Liver (tissue), 9 donors: ENCODE results near the gene NKD2. TPM values are rescaled to one million over a fixed set of nuclear protein-coding genes. Genes with fewer than 3 reads are reported as not detected.

ENCODE experiments used
- DNase-seq: peaks from one replicate; pipeline ENCODE4 v3.0.0-alpha.2; 2017; ENCODE audit warnings: low spot score
- H3K27ac ChIP-seq, 2 donors: one replicate each; pipeline ENCODE4 v1.7.0; 2013; ENCODE audit warnings: inconsistent platforms in 2 of 2, low read length in 2 of 2, control low read depth in 1 of 2, low read depth in 1 of 2, mild to moderate bottlenecking in 1 of 2
- H3K27me3 ChIP-seq, 4 donors: one replicate each; pipeline versions ENCODE4 v1.6.1 to v1.7.0; 2013; ENCODE audit warnings: low read length in 3 of 4, inconsistent platforms in 1 of 4, mild to moderate bottlenecking in 1 of 4, moderate library complexity in 1 of 4; ENCODE audit not compliant: control insufficient read depth in 4 of 4, insufficient read depth in 4 of 4
- H3K36me3 ChIP-seq, 4 donors: one replicate each; pipeline versions ENCODE4 v1.6.1 to v1.7.0; 2013; ENCODE audit warnings: low read length in 3 of 4, mild to moderate bottlenecking in 3 of 4, low read depth in 1 of 4, moderate library complexity in 1 of 4; ENCODE audit not compliant: control insufficient read depth in 4 of 4, insufficient read depth in 3 of 4
- H3K4me1 ChIP-seq, 4 donors: one replicate each; pipeline versions ENCODE4 v1.6.1 to v1.7.0; 2013; ENCODE audit warnings: low read length in 3 of 4, mild to moderate bottlenecking in 3 of 4, moderate library complexity in 1 of 4; ENCODE audit not compliant: control insufficient read depth in 4 of 4, insufficient read depth in 4 of 4
- H3K4me3 ChIP-seq, 3 donors: one replicate each; pipeline versions ENCODE4 v1.6.1 to v1.7.0; 2013; ENCODE audit warnings: low read length in 3 of 3, control low read depth in 1 of 3, low read depth in 1 of 3, mild to moderate bottlenecking in 1 of 3
- H3K9ac ChIP-seq, 2 donors: one replicate each; pipeline ENCODE4 v1.7.0; 2013; ENCODE audit warnings: low read length in 2 of 2, mild to moderate bottlenecking in 2 of 2, moderate library complexity in 2 of 2, control low read depth in 1 of 2, low read depth in 1 of 2
- H3K9me3 ChIP-seq, 4 donors: one replicate each; pipeline versions ENCODE4 v1.6.1 to v1.7.0; 2013; ENCODE audit warnings: low read length in 3 of 4; ENCODE audit not compliant: control insufficient read depth in 4 of 4
- EGR1 ChIP-seq, 2 donors: IDR thresholded peaks; 2 replicates each; pipeline ENCODE4 v1.6.1; 2016 to 2018; ENCODE audit warnings: antibody characterized with exemption in 2 of 2, low read depth in 2 of 2
- FOXA1 ChIP-seq: IDR thresholded peaks from 2 replicates; pipeline ENCODE4 v1.6.1; 2016; ENCODE audit warnings: antibody characterized with exemption
- FOXA2 ChIP-seq: IDR thresholded peaks from 2 replicates; pipeline ENCODE4 v1.6.1; 2016; ENCODE audit warnings: antibody characterized with exemption
- GABPA ChIP-seq, 2 donors: IDR thresholded peaks in 1 of 2; conservative IDR thresholded peaks in 1 of 2; 2 replicates each; pipeline ENCODE4 v1.6.1; 2016; ENCODE audit warnings: antibody characterized with exemption in 2 of 2, mild to moderate bottlenecking in 1 of 2, moderate library complexity in 1 of 2
- HNF4A ChIP-seq, 2 donors: conservative IDR thresholded peaks; 2 replicates each; pipeline ENCODE4 v1.6.1; 2016; ENCODE audit warnings: antibody characterized with exemption in 2 of 2, mild to moderate bottlenecking in 2 of 2
- HNF4G ChIP-seq: IDR thresholded peaks from 2 replicates; pipeline ENCODE4 v1.6.1; 2016; ENCODE audit warnings: antibody characterized with exemption
- JUND ChIP-seq, 2 donors: IDR thresholded peaks; 2 replicates each; pipeline ENCODE4 v1.6.1; 2016; ENCODE audit warnings: antibody characterized with exemption in 2 of 2
- NR2F2 ChIP-seq: IDR thresholded peaks from 2 replicates; pipeline ENCODE4 v1.6.1; 2016; ENCODE audit warnings: antibody characterized with exemption
- RAD21 ChIP-seq, 2 donors: IDR thresholded peaks; 2 replicates each; pipeline ENCODE4 v1.6.1; 2016; ENCODE audit warnings: antibody characterized with exemption in 2 of 2, mild to moderate bottlenecking in 2 of 2
- RXRA ChIP-seq, 2 donors: IDR thresholded peaks; 2 replicates each; pipeline ENCODE4 v1.6.1; 2017 to 2018; ENCODE audit warnings: antibody characterized with exemption in 2 of 2, mild to moderate bottlenecking in 1 of 2
- SP1 ChIP-seq: IDR thresholded peaks from 2 replicates; pipeline ENCODE4 v1.6.1; 2018; ENCODE audit warnings: antibody characterized with exemption, mild to moderate bottlenecking
- TAF1 ChIP-seq: conservative IDR thresholded peaks from 2 replicates; pipeline ENCODE4 v1.6.1; 2016; ENCODE audit warnings: antibody characterized with exemption, mild to moderate bottlenecking
- YY1 ChIP-seq: IDR thresholded peaks from 2 replicates; pipeline ENCODE4 v1.6.1; 2016; ENCODE audit warnings: antibody characterized with exemption, mild to moderate bottlenecking
- WGBS: extraction: QIAGEN DNeasy Blood & Tissue Kit; methylation state at CpG from one replicate; pipeline ENCODE4 v1.1.7; 2013; 5-methylcytosine and 5-hydroxymethylcytosine counted together
- polyA plus RNA-seq, 2 donors: library from polyadenylated mRNA; stranded (reverse) in 1 of 2; unstranded in 1 of 2; fragments of 200-250 nt in 1 of 2; fragments of >200 nt in 1 of 2; fragmentation: Nextera tagmentation in 1 of 2; extraction: Ambion mirVana in 1 of 2; gene quantifications; one replicate each; pipeline versions ENCODE4 v1.2.1 to v1.2.3, GENCODE V29; 2013 to 2015
- total RNA-seq, 2 donors: library from RNA; depleted of rRNA; stranded (reverse); fragments of >200 nt; gene quantifications; one replicate each; pipeline ENCODE4 v1.2.3, GENCODE V29; 2014
- TF ChIP-seq, protein P1 (sequence below): IDR thresholded peaks from 2 replicates; pipeline ENCODE4 v1.6.1; 2016; ENCODE audit warnings: antibody characterized with exemption, mild to moderate bottlenecking
- TF ChIP-seq, protein P2 (sequence below): fragments of 150-350 bp; IDR thresholded peaks from 2 replicates; pipeline ENCODE4 v1.5.1; 2017; ENCODE audit warnings: improper control_type of control experiment, low read depth, low read length; ENCODE audit not compliant: missing input control
- TF ChIP-seq, protein P3 (sequence below): IDR thresholded peaks from 2 replicates; pipeline ENCODE4 v1.6.1; 2016; ENCODE audit warnings: antibody characterized with exemption
- TF ChIP-seq, protein P4 (sequence below): IDR thresholded peaks from 2 replicates; pipeline ENCODE4 v1.6.1; 2016; ENCODE audit warnings: antibody characterized with exemption
- TF ChIP-seq, protein P5 (sequence below): IDR thresholded peaks from 2 replicates; pipeline ENCODE4 v1.6.1; 2016; ENCODE audit warnings: antibody characterized with exemption
- donor health status: healthy.
- donor health status: healthy.
- donor health status: healthy.
- donor health status: healthy.
- donor health status: healthy.

The NKD2 gene
- total and polyA plus RNA-seq, 4 donors = 0.09 to 1.3 (median 0.42) TPM

DNA sequence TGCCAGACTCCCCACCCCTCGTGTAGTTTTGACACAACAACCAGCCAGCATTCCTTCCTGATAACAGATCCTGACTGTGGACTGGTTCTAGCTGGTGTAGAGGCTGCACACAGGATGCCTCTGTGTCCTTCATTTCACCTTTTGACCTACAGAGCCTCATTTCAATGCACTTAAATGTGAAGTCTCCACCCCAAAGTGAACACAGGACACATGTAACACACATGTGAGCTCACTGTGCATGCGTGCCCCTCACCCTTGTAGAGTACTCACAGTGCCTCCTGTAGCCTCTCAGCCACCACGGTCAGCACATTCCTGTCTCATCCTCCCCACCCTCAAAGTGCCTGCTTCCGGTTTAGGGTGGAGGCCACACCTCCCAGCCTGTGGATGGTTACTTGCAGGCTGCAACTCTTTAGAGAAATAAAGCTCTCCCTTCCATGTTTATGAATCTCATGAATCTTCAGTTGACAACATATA lies 11.6 kb upstream of the NKD2 start:
- Histone ChIP-seq H3K9ac (no peak overlapping the region), H3K4me3 (no peak overlapping the region)
- 29% methylated on average over 4 of the region's 4 CpGs for WGBS

DNA sequence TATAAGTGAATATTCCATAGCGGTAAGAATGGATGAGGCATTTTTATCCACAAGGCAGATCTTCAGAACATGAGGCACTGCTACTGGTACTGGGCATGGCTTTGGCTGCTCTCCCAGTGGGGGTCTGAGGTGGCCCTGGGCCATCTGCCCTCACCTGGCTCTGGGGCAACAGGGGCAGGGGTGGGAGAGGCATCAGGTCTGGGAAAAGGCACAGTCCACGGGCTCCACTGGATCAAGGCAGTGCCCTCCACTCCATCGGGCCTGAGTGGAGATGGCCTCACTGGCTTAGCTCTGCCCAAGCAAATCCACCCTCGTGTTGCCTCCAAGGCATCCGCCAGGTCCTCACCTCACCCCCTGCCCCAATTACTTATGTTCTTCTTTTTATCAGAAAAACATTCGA lies 10.9 kb upstream of the NKD2 start:
- H3K27me3 ChIP-seq = no peaks in the 10 kb centered on the region
- TF ChIP-seq FOXA2 (no peak), GABPA (IDR thresholded peaks at IDR 0.05 in 1 of 2, conservative IDR thresholded peaks at IDR 0.05 in 1 of 2) (no peak), HNF4A (conservative IDR thresholded peaks at IDR 0.05) (no peak), JUND (IDR thresholded peaks at IDR 0.05) (no peak), NR2F2 (no peak), RXRA (IDR thresholded peaks at IDR 0.05) (no peak), EGR1 (IDR thresholded peaks at IDR 0.05; ENCODE audit: low read depth in 2 of 2) (no peak), SP1 (no peak), YY1 (no peak), TAF1 (no peak), RAD21 (IDR thresholded peaks at IDR 0.05) (no peak), HNF4G (no peak), FOXA1 (no peak)
- TF ChIP-seq, protein P1, sequence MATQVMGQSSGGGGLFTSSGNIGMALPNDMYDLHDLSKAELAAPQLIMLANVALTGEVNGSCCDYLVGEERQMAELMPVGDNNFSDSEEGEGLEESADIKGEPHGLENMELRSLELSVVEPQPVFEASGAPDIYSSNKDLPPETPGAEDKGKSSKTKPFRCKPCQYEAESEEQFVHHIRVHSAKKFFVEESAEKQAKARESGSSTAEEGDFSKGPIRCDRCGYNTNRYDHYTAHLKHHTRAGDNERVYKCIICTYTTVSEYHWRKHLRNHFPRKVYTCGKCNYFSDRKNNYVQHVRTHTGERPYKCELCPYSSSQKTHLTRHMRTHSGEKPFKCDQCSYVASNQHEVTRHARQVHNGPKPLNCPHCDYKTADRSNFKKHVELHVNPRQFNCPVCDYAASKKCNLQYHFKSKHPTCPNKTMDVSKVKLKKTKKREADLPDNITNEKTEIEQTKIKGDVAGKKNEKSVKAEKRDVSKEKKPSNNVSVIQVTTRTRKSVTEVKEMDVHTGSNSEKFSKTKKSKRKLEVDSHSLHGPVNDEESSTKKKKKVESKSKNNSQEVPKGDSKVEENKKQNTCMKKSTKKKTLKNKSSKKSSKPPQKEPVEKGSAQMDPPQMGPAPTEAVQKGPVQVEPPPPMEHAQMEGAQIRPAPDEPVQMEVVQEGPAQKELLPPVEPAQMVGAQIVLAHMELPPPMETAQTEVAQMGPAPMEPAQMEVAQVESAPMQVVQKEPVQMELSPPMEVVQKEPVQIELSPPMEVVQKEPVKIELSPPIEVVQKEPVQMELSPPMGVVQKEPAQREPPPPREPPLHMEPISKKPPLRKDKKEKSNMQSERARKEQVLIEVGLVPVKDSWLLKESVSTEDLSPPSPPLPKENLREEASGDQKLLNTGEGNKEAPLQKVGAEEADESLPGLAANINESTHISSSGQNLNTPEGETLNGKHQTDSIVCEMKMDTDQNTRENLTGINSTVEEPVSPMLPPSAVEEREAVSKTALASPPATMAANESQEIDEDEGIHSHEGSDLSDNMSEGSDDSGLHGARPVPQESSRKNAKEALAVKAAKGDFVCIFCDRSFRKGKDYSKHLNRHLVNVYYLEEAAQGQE = no peak
- TF ChIP-seq, protein P2, sequence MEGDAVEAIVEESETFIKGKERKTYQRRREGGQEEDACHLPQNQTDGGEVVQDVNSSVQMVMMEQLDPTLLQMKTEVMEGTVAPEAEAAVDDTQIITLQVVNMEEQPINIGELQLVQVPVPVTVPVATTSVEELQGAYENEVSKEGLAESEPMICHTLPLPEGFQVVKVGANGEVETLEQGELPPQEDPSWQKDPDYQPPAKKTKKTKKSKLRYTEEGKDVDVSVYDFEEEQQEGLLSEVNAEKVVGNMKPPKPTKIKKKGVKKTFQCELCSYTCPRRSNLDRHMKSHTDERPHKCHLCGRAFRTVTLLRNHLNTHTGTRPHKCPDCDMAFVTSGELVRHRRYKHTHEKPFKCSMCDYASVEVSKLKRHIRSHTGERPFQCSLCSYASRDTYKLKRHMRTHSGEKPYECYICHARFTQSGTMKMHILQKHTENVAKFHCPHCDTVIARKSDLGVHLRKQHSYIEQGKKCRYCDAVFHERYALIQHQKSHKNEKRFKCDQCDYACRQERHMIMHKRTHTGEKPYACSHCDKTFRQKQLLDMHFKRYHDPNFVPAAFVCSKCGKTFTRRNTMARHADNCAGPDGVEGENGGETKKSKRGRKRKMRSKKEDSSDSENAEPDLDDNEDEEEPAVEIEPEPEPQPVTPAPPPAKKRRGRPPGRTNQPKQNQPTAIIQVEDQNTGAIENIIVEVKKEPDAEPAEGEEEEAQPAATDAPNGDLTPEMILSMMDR = no peak
- TF ChIP-seq, protein P3, sequence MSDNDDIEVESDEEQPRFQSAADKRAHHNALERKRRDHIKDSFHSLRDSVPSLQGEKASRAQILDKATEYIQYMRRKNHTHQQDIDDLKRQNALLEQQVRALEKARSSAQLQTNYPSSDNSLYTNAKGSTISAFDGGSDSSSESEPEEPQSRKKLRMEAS = no peak
- TF ChIP-seq, protein P4, sequence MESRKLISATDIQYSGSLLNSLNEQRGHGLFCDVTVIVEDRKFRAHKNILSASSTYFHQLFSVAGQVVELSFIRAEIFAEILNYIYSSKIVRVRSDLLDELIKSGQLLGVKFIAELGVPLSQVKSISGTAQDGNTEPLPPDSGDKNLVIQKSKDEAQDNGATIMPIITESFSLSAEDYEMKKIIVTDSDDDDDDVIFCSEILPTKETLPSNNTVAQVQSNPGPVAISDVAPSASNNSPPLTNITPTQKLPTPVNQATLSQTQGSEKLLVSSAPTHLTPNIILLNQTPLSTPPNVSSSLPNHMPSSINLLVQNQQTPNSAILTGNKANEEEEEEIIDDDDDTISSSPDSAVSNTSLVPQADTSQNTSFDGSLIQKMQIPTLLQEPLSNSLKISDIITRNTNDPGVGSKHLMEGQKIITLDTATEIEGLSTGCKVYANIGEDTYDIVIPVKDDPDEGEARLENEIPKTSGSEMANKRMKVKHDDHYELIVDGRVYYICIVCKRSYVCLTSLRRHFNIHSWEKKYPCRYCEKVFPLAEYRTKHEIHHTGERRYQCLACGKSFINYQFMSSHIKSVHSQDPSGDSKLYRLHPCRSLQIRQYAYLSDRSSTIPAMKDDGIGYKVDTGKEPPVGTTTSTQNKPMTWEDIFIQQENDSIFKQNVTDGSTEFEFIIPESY = no peak
- TF ChIP-seq, protein P5, sequence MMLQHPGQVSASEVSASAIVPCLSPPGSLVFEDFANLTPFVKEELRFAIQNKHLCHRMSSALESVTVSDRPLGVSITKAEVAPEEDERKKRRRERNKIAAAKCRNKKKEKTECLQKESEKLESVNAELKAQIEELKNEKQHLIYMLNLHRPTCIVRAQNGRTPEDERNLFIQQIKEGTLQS = no peak
- H3K4me3 ChIP-seq = no peak overlapping the region
- no peak for DNase-seq
- no peaks in the 10 kb centered on the region for H3K36me3 ChIP-seq
- no peaks in the 10 kb centered on the region for H3K9me3 ChIP-seq
- 88% methylated on average over 6 of the region's 6 CpGs for WGBS
- peaks cover 0 to 3% (median 0%) of the 10 kb centered on the region in 4 donors for H3K4me1 ChIP-seq
- H3K27ac ChIP-seq = peak overlapping the region; percentile 23 to 29
- H3K9ac ChIP-seq = no peak overlapping the region

More for the DNA sequence above, 11.6 kb upstream of the NKD2 start:
- Histone ChIP-seq H3K27me3 (no peaks in the 10 kb centered on the region), H3K27ac (peak overlapping the region in 1 of 2 donors; percentile 29), H3K4me1 (peaks cover 0 to 3% (median 0%) of the 10 kb centered on the region in 4 donors), H3K36me3 (no peaks in the 10 kb centered on the region), H3K9me3 (no peaks in the 10 kb centered on the region)
- TF ChIP-seq, protein P3 = no peak
- TF ChIP-seq NR2F2 = peak; percentile 42
- TF ChIP-seq TAF1 = no peak
- TF ChIP-seq FOXA1 = no peak
- TF ChIP-seq JUND (IDR thresholded peaks at IDR 0.05) = no peak
- DNase-seq = no peak
